Gastroesophageal sphincter (tissue), 3 donors: ENCODE measurements around the gene NTSR1.

Experiments used
- POLR2AphosphoS5 ChIP-seq: sonication (generic); formaldehyde crosslinking; IDR thresholded peaks from one replicate; pipeline ENCODE4 v1.6.1; 2017; ENCODE audit warnings: antibody characterized with exemption
- TF ChIP-seq, protein P1 (sequence below), 4 experiments: fragments of 200-600 bp in 2 of 4; fragments of 450-650 bp in 2 of 4; sonication (generic) in 1 of 4; IDR thresholded peaks; one replicate each; pipeline ENCODE4 v1.5.1; 2017 to 2019; ENCODE audit warnings: antibody characterized with exemption in 4 of 4, mild to moderate bottlenecking in 2 of 4, moderate library complexity in 2 of 4

DNA sequence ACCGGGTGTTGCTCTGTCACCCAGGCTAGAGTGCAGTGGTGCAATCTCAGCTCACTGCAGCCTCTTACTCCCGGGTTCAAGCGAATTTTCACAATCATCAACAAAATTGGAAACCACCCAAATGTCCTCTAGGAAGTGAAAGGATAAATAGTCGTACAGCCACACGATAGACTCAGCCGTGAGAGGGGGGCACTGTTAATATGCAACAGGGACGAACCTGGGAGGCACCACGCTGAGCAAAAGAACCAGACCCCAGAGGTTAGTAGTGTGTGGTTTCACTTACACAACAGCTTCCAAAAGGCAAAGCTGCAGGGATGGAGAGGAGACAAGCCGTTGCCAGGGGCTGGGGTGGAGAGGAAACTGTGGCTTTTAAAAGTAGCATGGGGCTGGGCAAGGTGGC is 30.1 kb upstream of the NTSR1 start:
- TF ChIP-seq POLR2AphosphoS5 = no peak
- TF ChIP-seq, protein P1, sequence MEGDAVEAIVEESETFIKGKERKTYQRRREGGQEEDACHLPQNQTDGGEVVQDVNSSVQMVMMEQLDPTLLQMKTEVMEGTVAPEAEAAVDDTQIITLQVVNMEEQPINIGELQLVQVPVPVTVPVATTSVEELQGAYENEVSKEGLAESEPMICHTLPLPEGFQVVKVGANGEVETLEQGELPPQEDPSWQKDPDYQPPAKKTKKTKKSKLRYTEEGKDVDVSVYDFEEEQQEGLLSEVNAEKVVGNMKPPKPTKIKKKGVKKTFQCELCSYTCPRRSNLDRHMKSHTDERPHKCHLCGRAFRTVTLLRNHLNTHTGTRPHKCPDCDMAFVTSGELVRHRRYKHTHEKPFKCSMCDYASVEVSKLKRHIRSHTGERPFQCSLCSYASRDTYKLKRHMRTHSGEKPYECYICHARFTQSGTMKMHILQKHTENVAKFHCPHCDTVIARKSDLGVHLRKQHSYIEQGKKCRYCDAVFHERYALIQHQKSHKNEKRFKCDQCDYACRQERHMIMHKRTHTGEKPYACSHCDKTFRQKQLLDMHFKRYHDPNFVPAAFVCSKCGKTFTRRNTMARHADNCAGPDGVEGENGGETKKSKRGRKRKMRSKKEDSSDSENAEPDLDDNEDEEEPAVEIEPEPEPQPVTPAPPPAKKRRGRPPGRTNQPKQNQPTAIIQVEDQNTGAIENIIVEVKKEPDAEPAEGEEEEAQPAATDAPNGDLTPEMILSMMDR (IDR thresholded peaks at IDR 0.05) = no peak
